Adipose tissue (tissue), 3 donors: ENCODE results near the gene LYRM4. TPM values are rescaled to one million over a fixed set of nuclear protein-coding genes. Genes with fewer than 3 reads are reported as not detected.

Experiments
- H3K27ac ChIP-seq: one replicate; pipeline ENCODE4 v1.5.1; 2013; ENCODE audit warnings: low read depth, low read length
- WGBS, 3 donors: extraction: QIAGEN DNeasy Blood & Tissue Kit; methylation state at CpG; one replicate each; pipeline ENCODE4 v1.1.7; 2013; 5-methylcytosine and 5-hydroxymethylcytosine counted together
- polyA plus RNA-seq, 3 donors: library from polyadenylated mRNA; stranded (reverse); fragments of 200-250 nt; gene quantifications; one replicate each; pipeline ENCODE4 v1.2.3, GENCODE V29; 2013
- donor health status: healthy with polysubstance abuse.
- donor health status: Bipolar disorder and iron deficiency.
- donor health status: healthy.

Gene LYRM4
- polyA plus RNA-seq, 3 donors = 11.6 to 28.5 (median 22.0) TPM

- 84 to 93% (median 90%) methylated on average over 12 of the region's 12 CpGs for WGBS, 3 donors
- no peak overlapping the region for H3K27ac ChIP-seq
These were observed 120.7 kb downstream of the LYRM4 start for GRCh38 chr6:5139828-5140771.

- WGBS, 3 donors = 80 to 90% (median 87%) methylated on average over 13 of the region's 13 CpGs
- no peak overlapping the region for H3K27ac ChIP-seq
These were observed 121.5 kb downstream of the LYRM4 start for GRCh38 chr6:5138995-5139827.

DNA sequence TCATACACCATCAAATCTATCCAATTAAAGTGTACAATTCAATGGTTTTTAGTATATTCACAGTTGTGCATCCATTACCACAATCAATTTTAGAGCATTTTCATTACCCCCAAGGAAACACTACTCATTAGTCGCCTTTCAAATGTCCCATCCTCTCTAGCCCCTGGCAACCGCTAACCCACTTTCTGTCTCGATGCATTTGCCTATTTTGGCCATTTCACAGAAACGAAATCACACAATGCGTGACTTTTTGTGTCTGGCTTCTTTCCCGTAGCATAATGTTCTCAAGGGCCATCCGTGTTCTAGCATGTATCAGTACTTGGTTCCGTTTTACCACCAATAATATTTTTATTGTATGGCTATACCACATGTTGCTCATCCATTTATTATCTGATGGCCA is 123.9 kb downstream of the LYRM4 start:
- no peak overlapping the region for H3K27ac ChIP-seq
- 88 to 98% (median 96%) methylated on average over 8 of the region's 8 CpGs for WGBS, 3 donors

DNA sequence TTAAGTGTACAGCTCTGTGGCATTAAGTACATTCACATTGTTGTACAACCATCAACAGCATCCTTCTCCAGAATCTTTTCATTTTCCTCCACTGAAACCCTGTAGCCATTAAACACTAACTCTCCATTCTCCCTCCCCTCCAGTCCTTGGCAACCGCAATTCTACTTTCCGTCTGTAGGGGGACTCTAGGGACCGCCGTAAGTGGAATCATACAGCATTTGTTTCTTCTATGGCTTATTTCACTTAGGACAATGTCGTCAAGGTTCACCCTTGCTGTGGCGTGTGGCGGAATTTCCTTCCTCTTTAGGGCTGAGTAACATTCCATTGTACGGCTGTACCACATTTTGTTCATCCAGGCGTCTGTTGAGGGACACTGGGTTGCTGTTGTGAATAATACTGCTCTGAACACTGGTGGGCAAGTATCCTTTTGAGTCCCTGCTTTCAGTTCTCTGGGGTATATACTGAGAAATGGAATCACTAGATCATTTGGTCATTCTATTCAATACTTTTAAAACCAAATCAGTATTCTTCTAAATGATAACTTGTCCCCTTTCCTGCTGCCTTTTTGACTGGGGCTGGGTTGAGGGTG is 124.9 kb downstream of the LYRM4 start:
- H3K27ac ChIP-seq = no peak overlapping the region
- 47 to 62% (median 49%) methylated on average over 9 of the region's 9 CpGs for WGBS, 3 donors

DNA sequence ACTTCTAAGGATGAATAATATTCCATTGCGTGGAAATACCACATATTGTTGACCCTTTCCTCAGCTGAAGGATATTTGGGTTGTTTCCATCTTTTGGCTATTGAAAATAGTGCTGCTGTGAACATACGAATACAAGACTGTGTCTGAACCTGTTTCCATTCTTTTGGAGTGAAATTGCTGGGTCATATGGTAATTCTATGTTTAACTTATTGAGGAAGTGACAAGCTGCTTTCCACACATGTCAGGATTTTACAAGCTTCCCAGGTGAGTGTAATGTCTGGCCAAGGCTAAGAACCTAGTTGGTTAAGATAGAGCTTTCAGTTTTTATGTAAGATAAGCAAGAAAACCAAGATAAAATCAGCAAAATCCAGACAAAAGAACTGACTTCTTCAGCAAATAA is 126.8 kb downstream of the LYRM4 start:
- WGBS, 3 donors = 77 to 92% (median 78%) methylated on average over 2 of the region's 2 CpGs

GRCh38 chr6:5132731-5133130 is 128.0 kb downstream of the LYRM4 start:
- no peak overlapping the region for H3K27ac ChIP-seq
- WGBS, 3 donors = 14 to 74% (median 20%) methylated on average over 7 of the region's 7 CpGs

More for the DNA sequence above, 126.8 kb downstream of the LYRM4 start:
- no peak overlapping the region for H3K27ac ChIP-seq

GRCh38 chr6:5130135-5130866 is 130.4 kb downstream of the LYRM4 start:
- no peak overlapping the region for H3K27ac ChIP-seq
- WGBS, 3 donors = 67 to 90% (median 74%) methylated on average over 10 of the region's 10 CpGs

DNA sequence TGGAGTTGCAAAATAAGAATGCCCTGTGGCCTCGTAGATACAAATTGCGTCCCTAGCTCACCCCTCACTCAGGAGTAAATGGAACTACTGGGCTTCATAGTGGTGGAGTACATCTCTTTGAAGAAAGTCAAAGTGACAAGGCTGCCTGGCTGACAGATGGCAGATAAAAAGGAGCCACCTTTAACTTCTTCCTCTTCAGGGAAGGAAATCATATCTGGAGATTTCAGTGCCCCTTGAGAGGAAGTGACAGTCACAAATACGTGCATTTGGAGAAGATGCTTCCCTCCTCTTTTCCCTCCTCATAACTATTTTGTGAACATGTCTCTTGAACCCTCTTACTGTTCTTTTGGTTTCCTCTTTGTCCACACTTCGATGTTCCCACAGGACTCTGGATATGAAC is 132.4 kb downstream of the LYRM4 start:
- WGBS, 3 donors = 58 to 82% (median 61%) methylated on average over 4 of the region's 4 CpGs
- H3K27ac ChIP-seq = no peak overlapping the region

DNA sequence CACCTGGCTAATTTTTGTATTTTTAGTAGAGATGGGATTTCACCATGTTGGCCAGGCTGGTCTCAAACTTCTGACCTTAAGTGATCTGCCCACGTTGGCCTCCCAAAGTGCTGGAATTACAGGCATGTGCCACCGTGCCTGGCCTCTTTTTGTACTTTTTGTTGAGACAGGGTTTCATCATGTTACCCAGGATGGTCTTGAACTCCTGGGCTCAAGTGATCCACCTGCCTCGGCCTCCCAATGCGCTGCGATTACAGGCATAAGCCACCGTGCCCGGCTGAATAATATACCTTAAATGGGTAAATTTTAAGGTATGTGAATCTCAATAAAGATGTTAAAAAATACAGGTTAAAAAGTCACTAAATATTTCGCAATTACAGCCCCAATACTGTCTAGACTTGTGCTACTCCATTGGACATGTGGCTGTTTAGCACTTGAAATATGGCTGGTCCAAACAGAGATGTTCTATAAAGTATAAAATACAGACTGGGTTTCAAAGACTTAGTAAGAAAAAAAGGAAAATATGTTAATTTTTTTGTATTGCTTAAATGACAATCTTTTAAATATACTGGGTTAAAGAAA is 133.6 kb downstream of the LYRM4 start:
- WGBS, 3 donors = 84 to 93% (median 91%) methylated on average over 8 of the region's 8 CpGs
- no peak overlapping the region for H3K27ac ChIP-seq

DNA sequence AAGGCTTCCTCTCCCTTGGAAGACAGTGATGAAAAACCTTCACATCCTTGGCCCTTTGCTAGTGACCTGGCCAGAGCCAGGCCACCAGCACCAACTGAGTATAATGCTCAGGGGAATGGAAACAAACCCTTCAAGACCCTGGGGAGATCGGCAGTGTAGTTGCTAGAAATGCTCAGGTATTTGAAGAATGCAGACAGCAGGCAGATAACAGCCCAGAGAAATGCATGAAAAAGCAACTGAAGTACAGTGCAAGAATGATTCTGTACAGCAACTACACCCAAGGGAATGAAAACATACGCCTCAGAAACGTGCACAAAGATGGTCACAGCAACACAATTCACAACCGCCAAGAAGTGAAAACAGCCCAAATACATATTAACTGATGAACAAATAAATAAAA is 134.5 kb downstream of the LYRM4 start:
- 50 to 63% (median 56%) methylated on average over 4 of the region's 4 CpGs for WGBS, 3 donors
- H3K27ac ChIP-seq = no peak overlapping the region

DNA sequence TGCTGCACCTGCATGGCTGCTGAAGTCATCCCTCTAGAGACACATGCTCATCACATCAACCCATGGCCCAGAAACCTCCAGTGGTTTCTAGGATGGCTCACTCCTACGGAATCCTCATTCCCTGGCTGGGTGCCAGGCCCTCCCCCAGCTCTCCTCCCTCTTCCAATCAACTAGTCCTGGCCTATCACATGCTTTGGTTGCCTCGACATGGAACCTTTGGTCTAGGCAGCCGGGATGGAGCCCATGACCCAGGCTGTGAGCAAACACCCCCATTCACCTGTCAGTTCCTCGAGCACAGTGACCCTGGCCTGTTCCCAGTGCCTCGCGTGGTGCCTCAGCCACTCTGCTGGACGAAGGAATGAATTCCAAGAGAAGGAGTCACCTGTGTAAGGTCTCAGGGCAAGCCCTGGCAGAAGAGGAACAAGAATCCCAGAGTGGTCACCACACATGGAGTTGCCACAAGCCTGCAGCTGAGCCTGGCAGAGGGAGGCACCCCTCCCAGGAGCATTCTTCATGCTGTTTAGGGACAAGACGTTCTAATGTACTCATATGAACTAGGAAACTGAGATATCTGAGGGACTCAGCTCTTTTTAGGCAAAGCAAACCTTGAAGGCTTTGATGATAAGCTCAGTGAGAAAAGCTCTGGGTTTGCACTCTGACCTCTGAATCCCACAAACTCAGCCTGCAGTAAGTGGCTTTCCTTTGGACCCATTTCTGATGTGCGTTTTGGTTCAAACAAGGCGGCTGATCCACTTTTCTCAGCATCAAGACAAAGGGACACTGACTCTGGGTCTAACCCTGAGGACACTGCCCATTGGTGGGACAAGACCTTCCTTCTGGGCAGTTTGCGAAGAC is 135.4 kb downstream of the LYRM4 start:
- no peak overlapping the region for H3K27ac ChIP-seq
- WGBS, 3 donors = 84 to 91% (median 89%) methylated on average over 11 of the region's 11 CpGs

- WGBS, 3 donors = 93 to 98% (median 97%) methylated on average over 8 of the region's 8 CpGs
These were observed 136.2 kb downstream of the LYRM4 start for GRCh38 chr6:5124526-5124925.

GRCh38 chr6:5123296-5124143 is 137.2 kb downstream of the LYRM4 start:
- 87 to 93% (median 88%) methylated on average over 20 of the region's 20 CpGs for WGBS, 3 donors

More at GRCh38 chr6:5124526-5124925, 136.2 kb downstream of the LYRM4 start:
- no peak overlapping the region for H3K27ac ChIP-seq

GRCh38 chr6:5122504-5123112 is 138.1 kb downstream of the LYRM4 start:
- no peak overlapping the region for H3K27ac ChIP-seq
- 78 to 90% (median 83%) methylated on average over 18 of the region's 18 CpGs for WGBS, 3 donors

More at GRCh38 chr6:5123296-5124143, 137.2 kb downstream of the LYRM4 start:
- H3K27ac ChIP-seq = no peak overlapping the region

DNA sequence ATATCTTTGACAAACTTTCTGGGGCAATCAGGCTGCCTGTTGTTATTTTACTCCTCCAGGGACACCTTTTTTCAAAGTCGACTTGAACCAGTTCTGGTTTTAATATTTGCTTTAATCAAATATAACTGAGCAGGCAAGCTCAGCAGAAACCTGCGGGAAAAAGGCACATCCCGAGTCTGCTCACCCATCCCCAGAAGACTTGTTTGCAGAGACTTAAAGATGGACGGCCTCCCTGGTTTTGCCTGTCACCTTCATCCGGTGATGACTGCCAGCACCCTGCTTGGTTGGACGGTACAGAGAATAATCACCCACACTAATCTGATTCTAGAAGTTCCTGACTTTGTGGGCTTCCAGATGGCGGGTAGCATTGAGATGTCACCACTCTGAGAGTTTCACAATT is 138.8 kb downstream of the LYRM4 start:
- WGBS, 3 donors = 71 to 85% (median 71%) methylated on average over 7 of the region's 7 CpGs
- H3K27ac ChIP-seq = no peak overlapping the region

DNA sequence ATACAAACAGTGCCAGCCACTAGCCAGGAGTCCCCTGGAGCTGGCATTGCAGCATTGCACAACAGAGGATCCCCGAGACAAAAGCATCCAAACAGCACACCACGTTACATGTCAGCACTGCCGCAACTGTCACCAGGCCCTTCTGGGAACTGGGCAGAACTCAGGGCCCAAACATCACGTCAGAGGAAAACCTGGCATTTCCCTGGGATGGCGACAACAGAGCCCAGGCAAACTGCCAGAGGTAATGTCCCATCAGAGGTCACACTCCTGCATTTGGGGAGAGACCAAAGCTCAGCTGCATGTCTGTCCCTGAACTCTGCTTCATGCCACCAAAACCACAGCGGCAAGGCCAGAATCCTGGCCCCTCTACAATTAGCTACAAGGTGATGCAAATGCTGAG is 139.3 kb downstream of the LYRM4 start:
- 48 to 83% (median 68%) methylated on average over 6 of the region's 6 CpGs for WGBS, 3 donors
- H3K27ac ChIP-seq = no peak overlapping the region
